Measurements from ENCODE around the gene MESD. TPM values are rescaled to one million over a fixed set of nuclear protein-coding genes. Genes with fewer than 3 reads are reported as not detected.
A peak's percentile ranks its signal among the peaks of the same experiment; 100 is the strongest.

The MESD gene
- total RNA-seq, 1 experiment from 2014 or later: 13.7 TPM

DNA sequence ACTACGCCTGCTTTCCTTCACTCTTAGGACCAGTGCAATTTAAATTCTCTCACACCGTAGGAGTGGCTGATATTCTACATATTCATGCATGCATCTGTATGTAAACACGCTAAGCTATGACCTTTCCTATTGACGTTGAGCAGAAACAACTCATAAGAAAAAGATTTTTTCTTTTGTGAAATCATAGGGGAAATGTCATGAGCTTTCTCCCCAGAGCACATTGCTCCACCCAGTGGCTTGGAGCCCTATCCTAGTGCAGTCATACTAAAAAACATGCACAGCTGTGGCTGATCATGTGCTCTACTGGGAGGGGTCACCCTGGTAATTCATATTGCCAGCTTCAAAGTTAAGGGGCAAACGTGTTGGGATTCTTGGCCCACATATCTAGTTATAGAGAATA is 1.8 kb upstream of the MESD start:
- no peak overlapping the region for H3K4me2 ChIP-seq (ENCODE audit: low read depth, low read length, poor library complexity, severe bottlenecking)
- no peaks in the 10 kb centered on the region for H4K20me1 ChIP-seq (ENCODE audit: insufficient read depth, low read depth, low read length)
- peaks cover 31% of the 10 kb centered on the region for H3K79me2 ChIP-seq (ENCODE audit: low read length)
- no peaks in the 10 kb centered on the region for H3K9me3 ChIP-seq (ENCODE audit: low read length)
- no peaks in the 10 kb centered on the region for H3K27me3 ChIP-seq (ENCODE audit: low read length)
- peak; percentile 44 for DNase-seq
- H3K27ac ChIP-seq (ENCODE audit: low read length): no peak overlapping the region
- no peak overlapping the region for H2AFZ ChIP-seq (ENCODE audit: low read length)
- no peak overlapping the region for H3K9ac ChIP-seq (ENCODE audit: low read length)
- H3K4me1 ChIP-seq (ENCODE audit: low read length): peaks cover 29% of the 10 kb centered on the region
- no peaks in the 10 kb centered on the region for H3K9me2 ChIP-seq (replicated peaks; ENCODE audit: insufficient read depth, low read length)
- no peak overlapping the region for H3K4me3 ChIP-seq (ENCODE audit: low read length)
- H3K36me3 ChIP-seq (ENCODE audit: insufficient read depth, low read length): no peaks in the 10 kb centered on the region

DNA sequence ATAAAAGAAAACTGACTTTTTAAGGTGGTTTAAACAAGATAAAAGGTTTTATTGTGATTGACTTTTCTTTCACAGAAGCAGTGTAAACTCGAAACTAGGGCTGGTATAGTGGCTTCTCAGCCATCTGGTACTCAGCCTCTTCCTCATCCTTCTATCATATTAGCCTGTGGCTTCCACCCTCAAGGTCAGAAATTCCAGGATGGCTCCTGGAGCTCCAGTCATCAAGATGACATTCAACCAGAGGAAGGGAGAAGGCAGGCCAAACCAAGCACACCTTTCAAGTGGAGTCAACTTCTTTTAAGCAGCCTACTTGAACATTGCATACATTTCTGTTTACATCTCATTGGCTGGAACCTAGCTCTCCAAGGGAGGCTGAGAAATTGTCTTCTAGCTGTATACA is 1.3 kb upstream of the MESD start:
- Histone ChIP-seq H3K27me3 (ENCODE audit: low read length) (no peaks in the 10 kb centered on the region), H3K4me1 (ENCODE audit: low read length) (peaks cover 34% of the 10 kb centered on the region), H3K4me3 (ENCODE audit: low read length) (no peak overlapping the region), H3K9me2 (replicated peaks; ENCODE audit: insufficient read depth, low read length) (no peaks in the 10 kb centered on the region), H2AFZ (ENCODE audit: low read length) (no peak overlapping the region), H3K79me2 (ENCODE audit: low read length) (peaks cover 36% of the 10 kb centered on the region), H3K9ac (ENCODE audit: low read length) (no peak overlapping the region), H3K9me3 (ENCODE audit: low read length) (no peaks in the 10 kb centered on the region), H3K4me2 (ENCODE audit: low read depth, low read length, poor library complexity, severe bottlenecking) (no peak overlapping the region), H3K27ac (ENCODE audit: low read length) (no peak overlapping the region), H3K36me3 (ENCODE audit: insufficient read depth, low read length) (no peaks in the 10 kb centered on the region), H4K20me1 (ENCODE audit: insufficient read depth, low read depth, low read length) (no peaks in the 10 kb centered on the region)
- DNase-seq: no peak

DNA sequence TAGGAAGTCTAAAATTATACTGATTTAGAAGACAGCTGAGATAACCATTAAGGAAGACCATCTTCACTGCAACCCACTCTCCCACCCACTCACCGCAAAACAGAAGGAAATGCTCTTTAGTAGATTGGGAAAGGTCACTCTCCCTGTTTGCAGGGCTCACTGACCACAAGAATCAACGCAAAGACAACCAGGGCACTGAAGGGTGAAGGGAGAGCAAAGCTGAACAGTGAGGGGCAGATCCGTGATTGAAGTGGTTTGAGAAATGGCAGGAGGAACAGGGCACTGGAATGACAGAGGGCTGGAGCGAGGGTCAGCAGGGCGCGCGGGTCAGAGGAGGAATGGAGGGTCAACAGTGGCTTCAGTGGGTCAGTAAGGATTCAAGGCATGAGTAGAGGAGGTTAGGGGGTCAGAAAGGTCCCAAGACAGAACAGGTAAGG is 520 bp downstream of the MESD start:
- no peaks in the 10 kb centered on the region for H3K36me3 ChIP-seq (ENCODE audit: insufficient read depth, low read length)
- peak overlapping the region; percentile 78 for H2AFZ ChIP-seq (ENCODE audit: low read length)
- H3K4me3 ChIP-seq (ENCODE audit: low read length): peak overlapping the region; percentile 89
- H3K9me3 ChIP-seq (ENCODE audit: low read length): no peaks in the 10 kb centered on the region
- H3K9me2 ChIP-seq (replicated peaks; ENCODE audit: insufficient read depth, low read length): no peaks in the 10 kb centered on the region
- no peaks in the 10 kb centered on the region for H3K27me3 ChIP-seq (ENCODE audit: low read length)
- peak; percentile 44 for DNase-seq
- peak overlapping the region; percentile 89 for H3K9ac ChIP-seq (ENCODE audit: low read length)
- H3K4me2 ChIP-seq (ENCODE audit: low read depth, low read length, poor library complexity, severe bottlenecking): peak overlapping the region; percentile 81
- H4K20me1 ChIP-seq (ENCODE audit: insufficient read depth, low read depth, low read length): no peaks in the 10 kb centered on the region
- peaks cover 55% of the 10 kb centered on the region for H3K79me2 ChIP-seq (ENCODE audit: low read length)
- H3K27ac ChIP-seq (ENCODE audit: low read length): no peak overlapping the region
- peaks cover 46% of the 10 kb centered on the region for H3K4me1 ChIP-seq (ENCODE audit: low read length)

DNA sequence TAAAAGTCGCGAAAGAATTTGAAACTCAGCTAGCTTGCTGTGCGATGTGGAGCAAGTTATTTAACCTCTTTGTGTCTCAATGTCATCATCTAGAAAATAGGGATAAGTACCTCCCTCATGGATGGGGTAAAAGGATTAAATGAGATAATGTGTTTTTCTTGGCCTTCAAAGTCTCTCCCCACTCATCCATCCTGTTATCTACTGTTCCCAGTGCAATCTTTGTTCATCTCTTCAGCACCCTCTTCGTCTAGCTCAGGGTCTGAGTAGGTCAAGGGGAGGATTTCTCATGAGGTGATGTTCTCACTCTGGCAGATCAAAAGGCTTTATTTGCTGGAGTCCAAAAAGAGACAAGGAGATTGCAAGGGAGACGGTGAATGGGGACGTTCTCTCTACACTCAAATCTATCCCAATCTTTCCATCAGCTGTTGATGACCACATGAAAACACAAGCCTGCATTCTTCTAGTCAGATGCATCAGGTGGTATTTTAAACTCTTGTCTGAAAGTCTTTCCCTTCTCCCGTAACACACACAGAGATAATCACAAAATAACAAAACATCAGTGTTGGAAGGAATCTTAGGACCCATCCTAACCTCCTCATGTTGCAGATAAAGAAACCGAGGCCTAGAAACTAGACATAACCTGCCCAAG is 1.3 kb downstream of the MESD start:
- Histone ChIP-seq H4K20me1 (ENCODE audit: insufficient read depth, low read depth, low read length) (no peaks in the 10 kb centered on the region), H3K9ac (ENCODE audit: low read length) (peak overlapping the region; percentile 89), H3K4me3 (ENCODE audit: low read length) (peak overlapping the region; percentile 89), H3K9me3 (ENCODE audit: low read length) (no peaks in the 10 kb centered on the region), H3K4me2 (ENCODE audit: low read depth, low read length, poor library complexity, severe bottlenecking) (peak overlapping the region; percentile 81), H3K27ac (ENCODE audit: low read length) (no peak overlapping the region), H3K9me2 (replicated peaks; ENCODE audit: insufficient read depth, low read length) (no peaks in the 10 kb centered on the region), H3K36me3 (ENCODE audit: insufficient read depth, low read length) (no peaks in the 10 kb centered on the region), H3K4me1 (ENCODE audit: low read length) (peaks cover 46% of the 10 kb centered on the region), H3K79me2 (ENCODE audit: low read length) (peaks cover 61% of the 10 kb centered on the region), H2AFZ (ENCODE audit: low read length) (no peak overlapping the region), H3K27me3 (ENCODE audit: low read length) (no peaks in the 10 kb centered on the region)
- no peak for DNase-seq

DNA sequence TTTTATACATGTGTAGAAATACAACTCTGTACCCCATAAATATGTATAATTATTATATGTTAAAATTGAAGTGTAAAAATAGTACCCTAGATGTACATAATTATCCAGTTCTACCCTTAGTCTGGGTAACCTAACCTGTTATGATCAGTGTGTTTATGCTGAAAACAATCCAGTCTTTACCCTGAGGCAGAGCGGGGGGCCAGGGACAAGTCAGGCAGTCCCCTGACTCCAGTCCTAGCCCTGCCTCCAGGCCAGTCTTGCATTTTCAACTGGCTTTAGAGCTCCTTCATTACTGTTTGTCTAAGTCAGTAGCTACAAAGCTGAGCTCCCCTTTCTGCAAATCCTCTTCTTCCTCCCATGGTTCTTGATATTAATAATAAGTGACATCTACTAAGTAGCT is 3.1 kb downstream of the MESD start:
- Histone ChIP-seq H3K27ac (ENCODE audit: low read length) (no peak overlapping the region), H2AFZ (ENCODE audit: low read length) (no peak overlapping the region), H3K4me1 (ENCODE audit: low read length) (peaks cover 46% of the 10 kb centered on the region), H3K9me2 (replicated peaks; ENCODE audit: insufficient read depth, low read length) (no peaks in the 10 kb centered on the region), H3K9me3 (ENCODE audit: low read length) (no peaks in the 10 kb centered on the region), H3K4me2 (ENCODE audit: low read depth, low read length, poor library complexity, severe bottlenecking) (peak overlapping the region; percentile 11), H3K9ac (ENCODE audit: low read length) (no peak overlapping the region), H4K20me1 (ENCODE audit: insufficient read depth, low read depth, low read length) (no peaks in the 10 kb centered on the region; the same call in 1 of the 2 replicates), H3K4me3 (ENCODE audit: low read length) (no peak overlapping the region), H3K36me3 (ENCODE audit: insufficient read depth, low read length) (peaks cover 3% of the 10 kb centered on the region; the same call in 1 of the 2 replicates), H3K27me3 (ENCODE audit: low read length) (no peaks in the 10 kb centered on the region), H3K79me2 (ENCODE audit: low read length) (peaks cover 70% of the 10 kb centered on the region)
- DNase-seq: no peak

DNA sequence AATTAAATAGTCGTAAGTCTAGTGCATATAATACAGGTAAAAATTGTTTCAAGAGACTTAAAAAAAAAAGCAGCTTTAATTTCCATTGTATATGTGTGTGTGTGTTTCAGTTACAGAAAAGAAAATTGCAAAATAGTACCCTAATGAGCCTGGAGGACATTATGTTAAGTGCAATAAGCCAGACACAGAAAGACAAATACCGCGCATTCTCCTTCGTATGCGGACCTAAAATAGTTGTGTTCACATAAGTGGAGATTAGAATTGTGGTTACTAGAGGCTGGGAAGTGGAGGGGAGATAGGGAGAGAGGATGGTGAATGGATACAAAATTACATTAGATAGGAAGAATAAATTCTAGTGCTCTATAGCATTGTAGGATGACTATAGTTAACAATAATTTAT is 3.6 kb downstream of the MESD start:
- Histone ChIP-seq H3K9me3 (ENCODE audit: low read length) (no peaks in the 10 kb centered on the region), H3K4me1 (ENCODE audit: low read length) (peaks cover 46% of the 10 kb centered on the region), H2AFZ (ENCODE audit: low read length) (no peak overlapping the region), H3K9me2 (replicated peaks; ENCODE audit: insufficient read depth, low read length) (no peaks in the 10 kb centered on the region), H3K79me2 (ENCODE audit: low read length) (peaks cover 70% of the 10 kb centered on the region), H3K9ac (ENCODE audit: low read length) (no peak overlapping the region), H3K36me3 (ENCODE audit: insufficient read depth, low read length) (peaks cover 3% of the 10 kb centered on the region; the same call in 1 of the 2 replicates), H3K27me3 (ENCODE audit: low read length) (no peaks in the 10 kb centered on the region), H4K20me1 (ENCODE audit: insufficient read depth, low read depth, low read length) (no peaks in the 10 kb centered on the region; the same call in 1 of the 2 replicates), H3K4me3 (ENCODE audit: low read length) (no peak overlapping the region), H3K4me2 (ENCODE audit: low read depth, low read length, poor library complexity, severe bottlenecking) (peak overlapping the region; percentile 11), H3K27ac (ENCODE audit: low read length) (no peak overlapping the region)
- no peak for DNase-seq

DNA sequence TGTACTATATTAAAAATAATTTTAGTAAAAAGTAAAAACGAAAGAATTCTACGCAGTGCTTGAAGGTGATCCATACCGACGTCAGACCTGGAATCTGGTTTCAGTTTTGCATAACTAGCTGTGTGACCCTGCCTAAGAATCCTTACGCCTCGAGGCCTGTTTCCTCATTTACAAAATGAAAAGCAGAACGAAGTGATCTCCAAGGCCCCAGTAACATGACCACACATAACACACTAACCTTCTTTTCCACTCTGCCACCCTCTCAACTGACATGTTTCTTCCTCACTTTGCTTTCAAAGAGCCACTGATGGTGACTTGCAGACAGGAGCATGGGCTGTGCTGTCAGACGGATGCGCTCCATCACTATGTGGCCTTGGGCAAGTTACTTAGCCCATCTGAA is 4.8 kb downstream of the MESD start:
- H3K9me2 ChIP-seq (replicated peaks; ENCODE audit: insufficient read depth, low read length): no peaks in the 10 kb centered on the region
- no peaks in the 10 kb centered on the region for H3K27me3 ChIP-seq (ENCODE audit: low read length)
- H3K4me3 ChIP-seq (ENCODE audit: low read length): no peak overlapping the region
- H3K4me1 ChIP-seq (ENCODE audit: low read length): peaks cover 38% of the 10 kb centered on the region
- H3K9ac ChIP-seq (ENCODE audit: low read length): no peak overlapping the region
- H3K79me2 ChIP-seq (ENCODE audit: low read length): peaks cover 75% of the 10 kb centered on the region
- no peak overlapping the region for H2AFZ ChIP-seq (ENCODE audit: low read length)
- H3K4me2 ChIP-seq (ENCODE audit: low read depth, low read length, poor library complexity, severe bottlenecking): peak overlapping the region; percentile 8
- H3K36me3 ChIP-seq (ENCODE audit: insufficient read depth, low read length): peaks cover 8% of the 10 kb centered on the region; the same call in 1 of the 2 replicates
- no peaks in the 10 kb centered on the region; the same call in 1 of the 2 replicates for H4K20me1 ChIP-seq (ENCODE audit: insufficient read depth, low read depth, low read length)
- no peaks in the 10 kb centered on the region for H3K9me3 ChIP-seq (ENCODE audit: low read length)
- H3K27ac ChIP-seq (ENCODE audit: low read length): peak overlapping the region; percentile 24; the same call in 1 of the 2 replicates
- peak; percentile 60 for DNase-seq

DNA sequence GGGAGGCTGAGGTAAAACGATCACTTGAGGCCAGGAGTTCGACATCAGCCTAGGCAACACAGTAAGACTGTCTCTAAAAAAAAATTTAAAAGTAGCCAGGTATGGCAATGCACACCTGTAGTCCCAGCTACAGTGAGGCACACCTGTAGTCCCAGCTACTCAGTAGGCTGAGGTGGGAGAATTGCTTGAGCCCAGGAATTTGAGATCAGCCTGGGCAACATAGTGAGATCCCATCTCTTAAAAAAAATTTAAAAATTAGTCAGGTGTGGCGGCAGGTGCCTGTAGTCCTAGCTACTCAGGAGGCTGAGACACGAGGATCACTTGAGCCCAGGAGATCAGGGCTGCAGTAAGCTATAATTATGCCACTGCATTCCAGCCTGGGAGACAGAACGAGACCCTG is 6.8 kb downstream of the MESD start:
- Histone ChIP-seq H3K4me3 (ENCODE audit: low read length) (no peak overlapping the region), H3K4me1 (ENCODE audit: low read length) (peaks cover 28% of the 10 kb centered on the region), H3K9ac (ENCODE audit: low read length) (no peak overlapping the region), H3K4me2 (ENCODE audit: low read depth, low read length, poor library complexity, severe bottlenecking) (no peak overlapping the region), H3K79me2 (ENCODE audit: low read length) (peaks cover 65% of the 10 kb centered on the region), H3K27ac (ENCODE audit: low read length) (no peak overlapping the region), H4K20me1 (ENCODE audit: insufficient read depth, low read depth, low read length) (no peaks in the 10 kb centered on the region; the same call in 1 of the 2 replicates), H3K9me3 (ENCODE audit: low read length) (no peaks in the 10 kb centered on the region), H2AFZ (ENCODE audit: low read length) (no peak overlapping the region), H3K27me3 (ENCODE audit: low read length) (no peaks in the 10 kb centered on the region), H3K9me2 (replicated peaks; ENCODE audit: insufficient read depth, low read length) (no peaks in the 10 kb centered on the region), H3K36me3 (ENCODE audit: insufficient read depth, low read length) (peaks cover 12% of the 10 kb centered on the region; the same call in 1 of the 2 replicates)
- DNase-seq: peak; percentile 27
